Thymus (tissue), 11 donors: ENCODE data around the gene CALR. TPM values are rescaled to one million over a fixed set of nuclear protein-coding genes. Genes with fewer than 3 reads are reported as not detected.
A peak's percentile ranks its signal among the peaks of the same experiment; 100 is the strongest.

ENCODE experiments used
- DNase-seq, 9 donors: peaks; one replicate each; pipeline ENCODE4 v3.0.0-alpha.2; 2013; ENCODE audit warnings: low spot score in 9 of 9, low read depth in 6 of 9, missing footprints in 1 of 9
- H3K27ac ChIP-seq, 2 donors: one replicate each; pipeline ENCODE4 v1.5.1; 2013; ENCODE audit warnings: control low read depth in 1 of 2, low read depth in 1 of 2, low read length in 1 of 2, mild to moderate bottlenecking in 1 of 2, moderate library complexity in 1 of 2
- H3K27me3 ChIP-seq, 2 donors: one replicate each; pipeline ENCODE4 v1.5.1; 2013; ENCODE audit warnings: low read length in 1 of 2; ENCODE audit not compliant: control insufficient read depth in 2 of 2, insufficient read depth in 1 of 2
- H3K36me3 ChIP-seq, 2 donors: one replicate each; pipeline ENCODE4 v1.5.1; 2013; ENCODE audit warnings: low read length in 1 of 2, mild to moderate bottlenecking in 1 of 2, moderate library complexity in 1 of 2; ENCODE audit not compliant: control insufficient read depth in 2 of 2, insufficient read depth in 2 of 2
- H3K4me1 ChIP-seq, 2 donors: one replicate each; pipeline ENCODE4 v1.5.1; 2013; ENCODE audit warnings: low read length in 2 of 2; ENCODE audit not compliant: control insufficient read depth in 2 of 2, insufficient read depth in 2 of 2
- H3K4me3 ChIP-seq, 2 donors: one replicate each; pipeline ENCODE4 v1.5.1; 2013; ENCODE audit warnings: low read length in 2 of 2, control low read depth in 1 of 2, mild to moderate bottlenecking in 1 of 2
- H3K9me3 ChIP-seq, 2 donors: one replicate each; pipeline ENCODE4 v1.5.1; 2013; ENCODE audit warnings: low read length in 1 of 2, mild to moderate bottlenecking in 1 of 2; ENCODE audit not compliant: control insufficient read depth in 2 of 2, insufficient read depth in 1 of 2
- WGBS: extraction: QIAGEN DNeasy Blood & Tissue Kit; methylation state at CpG from one replicate; pipeline ENCODE4 v1.1.7; 2013; 5-methylcytosine and 5-hydroxymethylcytosine counted together
- polyA plus RNA-seq: library from polyadenylated mRNA; stranded (reverse); fragments of 200-250 nt; gene quantifications from one replicate; pipeline ENCODE4 v1.2.3, GENCODE V29; 2013
- total RNA-seq: library from RNA; stranded (reverse); fragments of 120-200 nt; gene quantifications from one replicate; pipeline ENCODE4 v1.2.4, GENCODE V29; 2013
- donor health status: healthy.

The CALR gene
- total and polyA plus RNA-seq, 2 donors: 189 to 639 TPM

DNA sequence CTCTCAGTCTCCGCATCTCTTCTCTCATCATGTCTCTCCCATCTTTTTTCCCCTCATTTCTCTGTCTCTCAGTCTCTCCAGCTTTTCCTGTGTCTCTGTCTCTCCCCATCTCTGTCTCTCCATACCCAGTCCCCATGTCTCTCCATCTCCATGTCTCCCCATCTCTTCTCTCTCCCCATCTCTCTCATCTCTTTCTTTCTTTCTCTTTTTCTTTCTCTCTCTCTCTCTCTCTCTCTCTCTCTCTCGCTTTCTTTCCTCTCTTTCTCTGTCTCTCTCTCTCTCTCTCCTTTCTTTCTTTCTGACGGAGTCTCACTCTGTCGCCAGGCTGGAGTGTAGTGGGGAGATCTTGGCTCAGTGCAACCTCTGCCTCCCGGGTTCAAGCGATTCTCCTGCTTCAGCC lies 44.2 kb downstream of the CALR start:
- Histone ChIP-seq H3K4me3 (no peak overlapping the region), H3K27me3 (peaks cover 2 to 56% of the 10 kb centered on the region in 2 donors), H3K9me3 (no peaks in the 10 kb centered on the region), H3K4me1 (peaks cover 3% of the 10 kb centered on the region in 2 donors), H3K27ac (no peak overlapping the region), H3K36me3 (no peaks in the 10 kb centered on the region)
- DNase-seq: no peak
- WGBS: 94% methylated on average over 6 of the region's 6 CpGs

DNA sequence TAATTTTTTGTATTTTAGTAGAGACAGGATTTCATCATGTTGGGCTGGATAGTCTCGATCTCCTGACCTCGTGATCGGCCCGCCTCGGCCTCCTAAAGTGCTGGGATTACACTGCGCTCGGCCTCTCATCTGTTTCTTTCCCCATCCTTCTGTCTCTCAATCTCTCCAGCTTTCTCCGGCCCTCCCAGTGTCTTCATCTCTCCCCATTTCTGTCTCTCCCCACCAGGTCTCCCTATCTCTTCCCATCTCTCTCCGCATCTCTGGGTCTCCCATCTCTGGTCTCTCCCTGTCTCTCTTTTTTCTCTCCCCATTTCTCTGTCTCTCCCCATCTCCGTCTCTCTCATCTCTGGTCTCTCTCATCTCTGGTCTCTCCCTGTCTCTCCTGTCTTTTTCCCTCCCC lies 44.7 kb downstream of the CALR start:
- no peak overlapping the region for H3K27ac ChIP-seq
- H3K4me3 ChIP-seq: peak overlapping the region in 1 of 2 donors; percentile 8
- no peaks in the 10 kb centered on the region for H3K9me3 ChIP-seq
- H3K36me3 ChIP-seq: no peaks in the 10 kb centered on the region
- H3K27me3 ChIP-seq: peaks cover 2 to 60% of the 10 kb centered on the region in 2 donors
- peaks cover 3% of the 10 kb centered on the region in 2 donors for H3K4me1 ChIP-seq
- 65% methylated on average over 10 of the region's 10 CpGs for WGBS
- DNase-seq: no peak

DNA sequence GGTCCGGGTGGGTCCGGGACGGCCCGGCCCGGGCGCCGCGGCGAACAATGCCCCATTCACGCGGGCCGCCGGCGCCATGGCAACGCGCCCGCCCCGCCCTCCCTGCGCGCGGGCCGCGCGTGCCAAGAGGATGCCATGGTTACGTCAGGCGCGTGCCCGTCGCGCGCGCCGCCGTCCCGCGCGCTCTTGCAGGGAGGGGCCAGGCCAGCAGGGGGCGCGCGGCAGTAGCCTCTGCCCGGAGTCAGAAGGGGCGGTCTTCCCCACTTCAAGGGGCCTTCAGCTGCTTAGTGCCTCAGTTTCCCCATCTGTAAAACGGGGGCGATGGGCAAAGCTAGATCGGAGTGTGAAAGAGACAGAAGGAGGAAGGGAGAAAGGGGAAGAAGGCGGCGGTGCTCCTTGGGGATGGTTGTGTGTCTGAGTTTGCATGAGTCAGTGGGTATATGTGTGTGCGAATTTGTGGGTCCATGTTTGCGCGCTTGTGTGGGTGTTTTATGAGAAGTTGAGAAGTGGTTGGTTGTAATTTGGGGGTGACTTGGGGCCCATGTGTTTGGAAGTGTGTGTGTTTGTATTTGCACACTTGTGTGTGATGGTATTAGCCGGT lies 45.2 kb downstream of the CALR start:
- Histone ChIP-seq H3K27me3 (peaks cover 2 to 60% of the 10 kb centered on the region in 2 donors), H3K27ac (no peak overlapping the region), H3K4me3 (peak overlapping the region in 1 of 2 donors; percentile 8), H3K36me3 (no peaks in the 10 kb centered on the region), H3K4me1 (peaks cover 3% of the 10 kb centered on the region in 2 donors), H3K9me3 (no peaks in the 10 kb centered on the region)
- 9% methylated on average over 51 of the region's 51 CpGs for WGBS
- peak in 8 of 9 donors; percentile 40 to 78 (median 56) for DNase-seq

DNA sequence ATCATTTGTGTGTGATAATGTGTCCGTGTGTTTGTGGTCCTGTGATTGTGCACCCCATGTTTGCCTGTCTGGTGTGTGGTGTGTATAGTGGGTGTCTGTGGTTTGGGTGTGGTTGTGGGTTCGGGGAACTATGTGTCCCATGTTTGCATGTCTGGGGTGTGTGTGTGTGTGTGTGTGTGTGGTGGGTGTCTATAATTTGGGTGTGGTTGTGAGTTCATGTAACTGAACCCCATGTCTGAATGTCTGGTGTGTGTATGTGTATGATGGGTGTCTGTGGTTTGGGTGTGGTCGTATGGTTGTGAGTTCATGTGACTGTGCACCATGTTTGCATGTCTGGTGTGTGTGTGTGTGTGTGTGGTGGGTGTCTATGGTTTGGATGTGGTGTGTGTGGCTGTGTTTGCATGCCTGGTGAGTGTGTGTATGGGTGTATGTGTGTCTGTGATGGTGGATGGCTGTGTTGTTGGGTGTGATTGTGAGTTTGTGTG lies 45.8 kb downstream of the CALR start:
- 94% methylated on average over 3 of the region's 3 CpGs for WGBS

DNA sequence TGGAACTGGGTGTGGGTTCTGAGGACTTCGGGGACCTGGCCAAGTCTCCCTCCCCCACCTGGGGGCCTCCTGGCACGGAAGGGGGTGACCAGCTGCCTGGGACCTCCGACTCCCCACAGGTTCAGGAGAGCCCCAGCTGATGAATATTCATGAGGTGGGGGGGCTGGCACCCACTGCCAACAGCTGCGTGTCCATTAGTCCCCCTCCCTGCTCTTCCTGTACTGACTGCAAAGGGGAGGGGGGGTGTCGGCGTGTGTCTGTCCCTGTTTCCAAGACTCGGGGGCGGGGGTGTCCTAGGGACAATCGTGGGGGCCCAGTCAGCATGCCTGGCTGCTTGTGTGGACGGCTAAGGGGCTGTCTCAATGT lies 46.3 kb downstream of the CALR start:
- Histone ChIP-seq H3K27ac (no peak overlapping the region), H3K4me1 (peaks cover 3% of the 10 kb centered on the region in 2 donors), H3K27me3 (peaks cover 2 to 66% of the 10 kb centered on the region in 2 donors), H3K9me3 (peaks cover 0 to 7% of the 10 kb centered on the region in 2 donors), H3K4me3 (no peak overlapping the region), H3K36me3 (no peaks in the 10 kb centered on the region)
- no peak for DNase-seq
- WGBS: 57% methylated on average over 10 of the region's 10 CpGs

More for the DNA sequence above, 45.8 kb downstream of the CALR start:
- Histone ChIP-seq H3K27me3 (peaks cover 2 to 62% of the 10 kb centered on the region in 2 donors), H3K36me3 (no peaks in the 10 kb centered on the region), H3K4me1 (peaks cover 3% of the 10 kb centered on the region in 2 donors), H3K27ac (no peak overlapping the region), H3K9me3 (peaks cover 0 to 2% of the 10 kb centered on the region in 2 donors), H3K4me3 (no peak overlapping the region)
- DNase-seq: no peak

DNA sequence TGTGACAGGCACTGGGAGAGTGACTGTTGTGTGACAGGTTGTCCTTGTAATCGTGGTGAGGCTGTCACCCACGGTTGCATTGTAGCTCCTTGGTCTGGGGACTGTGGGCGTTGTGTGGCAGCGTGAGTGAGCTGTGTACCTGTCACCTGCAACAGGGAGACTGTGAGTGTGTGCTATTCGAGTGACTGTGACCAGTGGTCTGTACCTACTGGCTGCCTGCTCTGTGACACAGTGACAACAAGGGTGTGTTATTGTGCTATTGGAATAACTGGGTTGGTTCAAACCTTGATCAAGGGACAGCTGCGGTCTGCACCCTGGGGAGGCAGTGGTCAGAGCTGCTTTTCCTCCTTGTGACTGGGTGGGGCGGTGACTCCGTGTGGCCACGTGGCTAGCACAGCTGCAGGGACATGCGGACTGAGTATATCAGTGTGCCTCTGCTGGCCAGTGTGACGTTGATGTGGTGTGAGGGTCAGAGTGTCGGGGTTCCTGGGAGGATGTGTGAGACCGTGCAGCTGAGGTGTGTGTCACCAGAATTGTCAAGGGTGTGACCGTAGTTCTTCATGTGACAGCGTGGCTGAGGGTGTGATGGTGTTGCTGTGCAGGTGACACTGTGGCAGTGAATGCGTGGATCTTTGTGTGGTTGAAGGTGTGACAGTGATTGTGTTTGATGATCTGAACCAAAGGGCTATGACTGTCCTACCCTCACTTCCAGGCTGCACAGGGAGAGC lies 46.8 kb downstream of the CALR start:
- H3K4me1 ChIP-seq: peaks cover 3% of the 10 kb centered on the region in 2 donors
- H3K27ac ChIP-seq: no peak overlapping the region
- no peak overlapping the region for H3K4me3 ChIP-seq
- peaks cover 0 to 11% of the 10 kb centered on the region in 2 donors for H3K9me3 ChIP-seq
- no peak for DNase-seq
- H3K27me3 ChIP-seq: peaks cover 2 to 71% of the 10 kb centered on the region in 2 donors
- 82% methylated on average over 16 of the region's 16 CpGs for WGBS
- no peaks in the 10 kb centered on the region for H3K36me3 ChIP-seq

DNA sequence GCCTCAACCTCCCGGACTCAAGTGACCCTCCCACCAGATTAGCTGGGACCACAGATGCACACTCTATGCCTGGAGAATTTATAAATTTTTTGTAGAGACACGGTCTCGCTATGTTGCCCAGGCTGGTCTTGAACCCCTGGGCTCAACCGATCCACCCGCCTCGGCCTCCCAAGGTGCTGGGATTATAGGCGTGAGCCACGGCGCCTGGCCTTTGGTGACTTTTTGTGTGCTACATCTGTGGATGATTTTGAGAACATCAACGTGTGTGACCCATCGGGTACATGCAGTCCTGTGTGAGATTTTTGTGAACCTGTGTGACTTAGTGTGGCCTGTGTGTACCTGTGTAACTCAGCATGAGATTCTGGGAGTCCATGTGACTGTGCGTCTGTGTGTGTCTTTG lies 48.3 kb downstream of the CALR start:
- Histone ChIP-seq H3K9me3 (peaks cover 0 to 11% of the 10 kb centered on the region in 2 donors), H3K4me1 (peaks cover 3% of the 10 kb centered on the region in 2 donors), H3K27ac (no peak overlapping the region), H3K4me3 (no peak overlapping the region), H3K27me3 (peaks cover 2 to 78% of the 10 kb centered on the region in 2 donors), H3K36me3 (no peaks in the 10 kb centered on the region)
- no peak for DNase-seq
- 98% methylated on average over 12 of the region's 12 CpGs for WGBS

DNA sequence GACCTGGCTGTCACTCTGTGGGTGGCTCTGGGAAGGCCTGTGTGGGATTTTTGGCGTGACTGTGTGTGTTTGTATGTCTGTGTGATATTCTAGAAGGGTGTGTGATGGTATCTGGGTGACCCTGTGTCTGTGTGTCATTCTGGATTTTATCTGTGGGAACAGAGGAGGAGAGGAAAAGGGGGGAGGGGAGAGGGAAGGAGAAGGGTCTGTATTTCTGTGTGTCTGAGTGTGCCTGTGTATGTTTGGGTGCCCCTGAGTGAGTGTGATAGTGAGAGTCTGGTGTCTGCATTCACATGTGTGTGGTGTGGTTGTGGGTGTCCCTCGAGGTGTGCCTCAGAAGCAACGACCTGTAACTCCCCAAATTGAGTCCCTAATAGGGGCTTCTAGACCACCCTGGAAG lies 48.8 kb downstream of the CALR start:
- Histone ChIP-seq H3K27me3 (peaks cover 2 to 75% of the 10 kb centered on the region in 2 donors), H3K9me3 (peaks cover 0 to 11% of the 10 kb centered on the region in 2 donors), H3K36me3 (no peaks in the 10 kb centered on the region), H3K4me3 (no peak overlapping the region), H3K27ac (no peak overlapping the region), H3K4me1 (peaks cover 3% of the 10 kb centered on the region in 2 donors)
- DNase-seq: no peak
- 86% methylated on average over 3 of the region's 3 CpGs for WGBS

DNA sequence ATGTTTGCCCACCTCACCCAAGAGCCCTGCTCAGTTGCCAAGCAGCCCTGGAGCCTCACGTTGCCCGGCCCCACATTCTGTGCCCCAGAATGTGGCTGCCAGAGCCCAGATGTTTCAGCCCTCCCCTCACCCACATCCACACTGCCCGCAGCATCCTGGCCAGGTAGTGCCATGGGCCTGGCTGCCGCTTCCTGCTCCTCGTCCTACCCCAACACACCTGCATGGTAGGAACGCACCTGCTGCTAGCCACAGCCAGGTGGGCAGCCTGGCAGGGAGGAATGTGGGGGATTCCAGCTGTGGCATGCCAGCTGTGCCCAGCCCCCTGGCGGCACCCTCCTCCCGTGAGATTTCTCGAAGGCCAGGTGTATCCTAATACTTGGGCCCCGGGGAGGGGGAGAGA lies 49.4 kb downstream of the CALR start:
- Histone ChIP-seq H3K36me3 (no peaks in the 10 kb centered on the region), H3K9me3 (peaks cover 0 to 11% of the 10 kb centered on the region in 2 donors), H3K4me3 (no peak overlapping the region), H3K27ac (no peak overlapping the region), H3K4me1 (peaks cover 3% of the 10 kb centered on the region in 2 donors), H3K27me3 (peaks cover 2 to 71% of the 10 kb centered on the region in 2 donors)
- 43% methylated on average over 10 of the region's 10 CpGs for WGBS
- no peak for DNase-seq
